ENCODE results near the gene PLCG2.

The PLCG2 gene

DNA sequence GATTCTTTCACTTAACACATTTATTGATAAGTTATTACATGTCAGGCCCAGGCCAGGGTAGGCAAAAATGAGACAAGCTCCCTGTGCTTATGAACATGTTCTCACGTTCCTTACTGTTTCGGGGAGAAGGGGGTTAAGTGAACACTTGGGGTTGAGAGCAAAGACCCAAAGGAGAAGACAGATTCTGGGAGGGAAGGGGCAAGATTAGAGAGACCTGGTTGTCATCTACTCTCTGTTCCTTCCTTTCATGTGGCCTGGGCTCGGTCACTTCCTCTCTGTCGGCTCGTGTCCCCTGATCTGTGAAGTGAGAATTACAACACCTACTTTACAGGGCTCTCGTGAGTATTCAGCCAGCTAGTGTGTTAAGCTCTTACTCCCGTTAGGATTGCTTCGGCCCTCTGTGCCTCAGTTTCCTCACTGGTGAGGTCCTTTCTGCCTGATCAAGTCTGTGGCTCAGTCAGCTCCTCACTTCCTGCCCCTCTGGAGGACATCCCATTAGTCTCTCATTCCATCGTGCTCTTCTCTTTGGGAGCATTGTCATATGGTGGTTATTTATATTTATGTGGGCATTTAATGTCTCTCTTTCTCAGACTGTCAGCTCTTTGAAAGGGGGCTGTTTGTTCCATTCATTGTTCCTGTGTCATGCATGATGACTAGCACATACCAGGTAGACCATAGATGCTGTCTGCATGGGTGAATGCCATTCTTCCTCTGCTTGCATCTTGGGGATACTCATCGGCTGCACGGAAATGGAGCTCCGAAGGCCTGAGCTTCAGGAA is 38.9 kb downstream of the PLCG2 start:
- no peak for DNase-seq

DNA sequence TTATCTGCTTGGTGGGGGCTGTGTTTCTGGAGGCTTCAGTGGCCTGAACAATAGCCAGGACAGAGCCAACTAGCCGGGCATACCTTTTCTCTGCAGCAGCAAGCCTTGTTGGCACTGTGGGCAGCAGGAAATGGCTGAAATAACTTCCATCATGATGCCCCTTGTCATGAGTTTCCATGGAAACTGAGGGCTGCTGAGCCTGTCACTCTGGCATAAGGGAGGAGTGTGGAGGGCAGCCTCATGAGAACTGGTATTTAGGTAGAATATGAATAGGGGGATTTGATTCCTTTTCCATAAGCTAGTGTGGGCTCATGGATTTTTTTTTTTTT is 39.4 kb downstream of the PLCG2 start:
- DNase-seq, result no peak

DNA sequence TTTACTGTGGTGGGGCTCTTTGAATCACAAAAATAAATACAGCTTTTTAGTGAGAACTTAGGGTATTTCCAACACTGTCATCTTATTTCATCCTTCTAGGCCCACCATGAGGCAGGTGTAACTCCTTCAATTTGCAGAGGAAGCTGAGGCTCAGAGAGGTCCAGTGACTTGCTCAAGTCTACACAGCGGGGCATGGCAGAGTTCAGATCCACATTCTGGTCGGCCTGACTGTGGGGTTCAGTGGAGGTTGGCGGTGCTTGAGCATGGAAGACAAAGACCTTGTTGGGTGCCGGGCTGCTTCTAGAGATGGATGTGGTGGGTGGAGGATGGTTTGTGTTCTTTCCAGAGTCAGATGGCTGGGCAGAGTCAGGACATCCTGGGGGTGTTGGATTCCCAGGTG is 39.8 kb downstream of the PLCG2 start:
- DNase-seq, result no peak

DNA sequence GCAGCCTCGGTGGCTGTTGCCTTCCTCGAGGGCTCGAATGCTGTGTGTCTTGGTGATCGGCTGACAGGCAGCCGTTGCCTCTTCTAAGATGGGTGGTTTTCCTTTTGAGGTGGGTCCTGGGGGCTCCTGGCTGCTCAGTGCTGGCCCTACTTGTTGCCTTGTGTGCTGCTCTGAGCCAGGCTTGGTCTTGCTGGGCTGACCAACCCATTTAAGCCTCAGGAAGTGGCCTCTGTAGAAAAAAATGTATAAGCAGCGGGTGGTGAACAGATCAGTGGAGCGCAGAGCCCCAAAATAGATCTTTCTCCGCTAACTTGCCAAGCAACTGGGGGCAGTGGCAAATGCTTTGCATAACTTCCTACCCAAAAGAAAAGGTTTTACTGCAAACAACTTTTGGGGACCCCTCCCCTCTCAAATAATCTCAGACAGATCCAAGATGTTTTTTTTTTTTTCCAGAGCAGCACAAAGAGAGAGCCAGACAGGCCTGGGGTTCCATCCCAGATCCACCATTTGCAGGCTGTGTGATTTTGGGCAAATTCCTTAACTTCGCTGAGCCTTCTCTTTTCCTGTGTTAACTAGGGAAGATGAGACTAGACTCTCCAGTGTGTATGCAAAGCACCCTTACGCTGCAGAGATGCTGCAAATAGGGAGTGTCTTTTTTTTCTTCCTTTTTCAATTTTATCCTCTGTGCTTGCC is 42.5 kb downstream of the PLCG2 start:
- no peak for DNase-seq

DNA sequence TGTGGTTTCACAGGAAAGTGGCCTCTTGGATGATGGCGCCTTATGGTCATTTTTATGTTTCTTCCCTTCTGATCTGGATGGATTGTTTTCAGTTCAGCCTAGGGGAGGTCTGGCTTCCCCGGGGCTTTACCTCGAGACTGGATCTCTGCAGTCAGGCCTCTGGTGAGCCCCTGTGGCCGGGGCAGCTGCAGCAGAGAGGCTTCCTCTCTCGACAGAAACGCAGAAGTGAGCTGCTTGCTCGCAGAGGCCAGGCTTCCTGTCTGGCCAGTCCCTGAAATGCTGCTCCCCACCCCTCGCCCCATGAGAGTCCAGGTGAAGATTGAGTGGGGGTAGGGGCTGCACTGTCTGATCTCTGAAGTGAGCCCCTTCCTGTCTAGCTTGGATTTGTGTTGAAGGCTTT is 44.0 kb downstream of the PLCG2 start:
- no peak for DNase-seq

DNA sequence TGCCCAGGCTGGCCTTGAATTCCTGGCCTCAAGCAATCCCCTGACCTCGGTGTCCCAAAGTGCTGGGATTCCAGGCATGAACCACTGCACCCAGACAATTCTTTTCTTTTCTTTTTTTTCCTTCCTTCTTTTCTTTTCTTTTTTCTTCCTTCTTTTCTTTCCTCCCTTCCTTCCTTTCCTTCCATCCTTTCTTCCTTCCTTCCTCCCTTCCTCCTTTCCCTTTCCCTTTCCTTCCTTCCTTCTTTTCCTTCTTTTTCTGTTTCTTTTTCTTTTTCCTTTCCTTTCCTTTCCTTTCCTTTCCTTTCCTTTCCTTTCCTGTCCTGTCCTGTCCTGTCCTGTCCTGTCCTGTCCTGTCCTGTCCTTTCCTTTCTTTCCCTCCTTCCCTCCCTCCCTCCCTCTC is 44.6 kb downstream of the PLCG2 start:
- DNase-seq, result no peak

DNA sequence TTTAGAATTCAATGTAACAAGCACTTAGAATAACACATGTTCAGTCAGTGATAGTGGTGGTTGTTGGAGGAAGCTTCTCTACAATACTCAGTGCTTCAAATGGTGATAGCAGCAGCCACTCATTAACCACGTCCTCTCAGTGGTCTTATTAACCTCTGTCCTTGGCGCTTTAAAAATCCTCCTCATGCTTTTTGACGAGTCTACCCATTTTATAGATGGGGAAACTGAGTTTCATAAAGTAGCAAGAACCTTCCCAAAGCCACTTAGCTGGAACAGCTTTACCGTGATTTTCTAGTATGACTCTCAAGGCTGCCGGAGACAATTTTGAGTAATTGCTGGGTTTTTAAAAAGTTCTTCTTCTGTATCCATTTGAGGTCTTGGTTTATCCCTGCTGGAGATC is 47.4 kb downstream of the PLCG2 start:
- no peak for DNase-seq

DNA sequence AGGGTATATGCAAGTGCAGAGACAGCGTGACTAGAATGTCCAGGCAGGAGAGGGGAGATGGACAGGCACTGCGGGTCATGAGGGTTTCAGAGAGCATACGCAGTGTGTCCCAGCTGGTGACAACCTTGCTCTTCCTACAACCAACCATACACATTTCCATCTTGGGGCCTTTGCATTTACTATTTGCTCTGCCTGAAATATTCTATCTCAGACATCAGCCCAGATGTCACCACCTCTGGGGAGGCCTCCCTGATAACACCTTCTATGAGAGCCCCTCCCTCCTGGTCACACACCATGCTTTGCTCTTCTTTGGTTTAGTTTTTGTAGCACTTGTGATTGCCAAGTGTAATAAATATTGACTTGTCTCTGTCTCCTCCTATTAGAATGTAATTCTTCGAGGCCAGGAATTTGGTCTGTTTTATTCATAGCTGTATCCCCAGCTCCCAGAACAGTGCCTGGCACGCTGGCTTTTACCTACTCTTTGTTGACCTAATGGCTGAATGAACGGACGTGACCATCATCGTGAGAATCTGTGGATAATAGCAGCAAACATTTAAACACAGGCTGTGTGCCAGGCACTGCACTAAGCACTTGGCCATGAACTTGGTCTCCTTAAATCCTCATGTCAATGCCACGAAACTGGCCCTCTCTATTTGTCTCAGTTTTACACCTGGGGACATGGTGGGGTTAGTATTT is 51.9 kb downstream of the PLCG2 start:
- DNase-seq, result no peak

DNA sequence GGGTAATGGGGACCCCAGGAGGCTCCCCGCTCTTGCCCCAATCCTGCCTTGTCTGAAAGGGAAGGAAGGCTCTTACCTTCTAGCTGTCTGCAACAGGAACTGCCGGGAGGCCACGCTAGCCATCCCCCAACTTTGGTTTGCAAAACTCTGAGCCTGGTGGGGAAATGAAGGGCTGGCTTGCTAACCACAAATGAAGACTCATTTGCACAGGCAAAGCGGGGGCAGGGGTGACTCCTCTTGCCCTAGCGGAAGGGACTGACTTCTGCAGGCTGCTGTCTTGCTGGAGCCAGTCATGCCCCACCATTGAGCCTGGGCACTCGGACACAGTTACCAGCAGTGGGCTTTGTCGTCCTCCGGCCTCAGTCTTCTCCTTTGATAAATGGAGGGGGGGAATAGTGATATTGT is 52.6 kb downstream of the PLCG2 start:
- DNase-seq, result peak; percentile 51

DNA sequence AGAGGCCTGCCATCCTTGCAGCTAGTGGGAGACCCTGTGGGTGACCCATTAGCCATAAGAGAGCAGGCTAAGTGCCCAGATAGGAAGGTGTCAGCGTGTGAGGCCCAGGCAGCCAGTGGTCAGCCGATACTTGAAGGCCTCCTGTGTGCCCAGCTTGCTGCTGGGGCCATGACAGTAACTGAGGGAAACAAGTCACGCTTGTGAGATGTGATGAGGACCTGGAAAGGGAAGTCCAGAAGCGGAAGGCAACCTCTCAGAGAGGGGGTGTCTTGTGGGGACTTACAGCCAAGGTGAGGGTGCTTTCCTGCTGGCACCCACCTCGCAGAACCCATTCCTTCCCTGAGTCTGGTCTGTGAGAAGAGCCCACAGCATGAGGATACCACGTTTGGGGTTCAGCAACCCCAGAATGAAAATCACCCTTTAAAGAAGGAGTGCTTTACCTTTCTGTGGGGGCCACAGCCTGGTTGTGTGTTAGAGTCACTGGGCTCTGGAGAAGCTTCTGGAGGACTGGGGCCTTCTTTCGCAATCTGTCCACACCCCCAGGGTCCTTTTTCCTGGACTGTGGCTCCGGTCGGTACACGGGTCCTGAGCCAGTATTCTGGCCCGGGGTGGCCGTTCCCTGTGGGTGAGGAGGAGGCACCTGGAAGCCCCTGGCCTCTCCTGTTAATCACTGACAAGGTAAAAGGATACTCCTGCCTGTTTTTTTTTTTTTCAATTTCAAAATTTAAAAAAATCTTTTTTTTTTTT is 53.9 kb downstream of the PLCG2 start:
- no peak for DNase-seq

DNA sequence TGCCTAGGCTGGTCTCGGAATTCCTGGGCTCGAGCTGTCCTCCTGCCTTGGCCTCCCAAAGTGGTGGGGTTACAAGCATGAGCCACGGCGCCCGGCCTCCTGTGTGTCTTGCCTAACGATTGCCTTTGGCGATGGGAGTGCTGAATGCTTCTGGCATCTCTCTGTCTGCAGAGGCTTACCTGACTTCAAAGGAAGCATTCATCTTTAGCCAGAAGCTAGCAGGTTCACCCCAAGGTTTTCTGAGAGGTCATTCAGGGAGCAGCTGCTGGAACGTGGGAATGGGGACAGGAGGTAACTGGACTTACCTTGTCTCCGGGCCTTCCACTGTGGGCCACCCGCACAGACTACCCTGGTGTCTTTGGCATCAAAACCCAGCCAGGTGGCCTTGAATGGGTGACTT is 54.7 kb downstream of the PLCG2 start:
- no peak for DNase-seq

DNA sequence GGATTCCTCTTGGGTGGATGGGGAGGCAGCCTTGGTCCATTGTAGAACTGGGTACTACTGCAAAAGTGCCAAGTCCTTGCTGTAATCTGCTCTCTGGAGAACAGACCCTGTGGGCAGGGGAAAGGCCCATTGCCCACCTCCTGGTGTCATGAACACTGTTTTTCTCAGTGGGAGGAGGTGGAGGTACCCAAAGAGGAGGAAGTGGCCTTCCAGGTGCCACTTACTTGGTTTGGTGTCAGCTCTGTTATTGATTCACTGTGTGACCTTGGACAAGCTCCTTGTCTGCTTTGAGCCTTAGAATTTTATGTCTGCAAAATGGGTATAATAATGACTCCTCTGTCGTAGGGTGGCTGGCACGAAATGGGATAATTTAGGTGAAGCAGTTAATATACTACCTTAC is 55.8 kb downstream of the PLCG2 start:
- DNase-seq, result no peak

DNA sequence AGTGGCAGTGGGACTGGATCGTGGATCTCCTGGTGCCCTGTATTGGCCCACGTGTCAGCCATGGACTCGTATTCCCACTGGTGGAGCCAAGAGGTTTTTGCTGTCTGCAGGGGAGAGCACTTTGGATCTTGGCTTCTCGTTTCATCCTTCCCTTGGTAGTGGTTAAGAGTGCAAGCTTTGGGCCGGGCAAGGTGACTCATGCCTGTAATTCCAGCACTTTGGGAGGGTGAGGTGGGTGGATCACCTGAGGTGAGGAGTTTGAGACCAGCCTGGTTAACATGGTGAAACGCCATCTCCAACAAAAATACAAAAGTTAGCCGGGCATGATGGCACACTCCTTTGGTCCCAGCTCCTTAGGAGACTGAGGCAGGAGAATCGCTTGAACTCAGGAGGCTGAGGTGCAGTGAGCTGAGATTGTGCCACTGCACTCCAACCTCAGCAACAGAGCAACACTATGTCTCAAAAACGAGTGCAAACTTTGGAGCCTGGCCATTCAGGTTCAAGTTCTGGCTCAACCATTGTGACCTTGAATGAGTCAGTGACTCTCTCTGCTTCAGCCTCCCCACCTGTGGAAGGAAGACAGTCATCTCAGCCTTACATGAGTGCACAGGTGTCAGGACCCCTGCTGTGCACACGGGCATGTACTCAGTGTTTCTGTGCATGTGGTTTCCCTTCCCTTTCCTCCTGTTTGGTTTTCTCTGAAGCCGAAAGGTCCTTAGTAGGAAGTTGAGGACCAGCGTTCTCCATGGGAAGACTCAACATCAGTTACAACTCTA is 57.4 kb downstream of the PLCG2 start:
- DNase-seq, result no peak

DNA sequence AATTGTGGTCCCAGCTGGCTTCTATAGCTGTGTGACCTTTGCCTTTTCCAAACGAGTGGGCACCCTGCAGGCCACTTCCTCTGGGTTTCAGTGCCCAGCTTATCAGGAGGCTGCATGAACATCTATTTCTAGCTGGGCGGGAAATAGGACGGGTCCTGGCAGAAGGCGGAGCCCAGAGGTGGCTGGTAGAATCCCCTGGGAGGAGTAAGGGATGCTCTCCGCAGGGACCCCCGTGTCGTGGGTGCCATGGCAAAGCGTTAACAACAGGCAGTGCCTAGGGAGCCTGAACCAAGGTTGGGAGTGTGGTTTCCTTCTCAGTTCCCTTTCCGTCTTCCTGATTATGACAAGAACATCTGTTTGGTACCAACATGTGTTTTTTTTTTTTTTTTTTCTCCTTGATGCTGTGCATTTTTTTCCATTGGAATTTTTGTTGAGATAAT is 58.2 kb downstream of the PLCG2 start:
- no peak for DNase-seq

DNA sequence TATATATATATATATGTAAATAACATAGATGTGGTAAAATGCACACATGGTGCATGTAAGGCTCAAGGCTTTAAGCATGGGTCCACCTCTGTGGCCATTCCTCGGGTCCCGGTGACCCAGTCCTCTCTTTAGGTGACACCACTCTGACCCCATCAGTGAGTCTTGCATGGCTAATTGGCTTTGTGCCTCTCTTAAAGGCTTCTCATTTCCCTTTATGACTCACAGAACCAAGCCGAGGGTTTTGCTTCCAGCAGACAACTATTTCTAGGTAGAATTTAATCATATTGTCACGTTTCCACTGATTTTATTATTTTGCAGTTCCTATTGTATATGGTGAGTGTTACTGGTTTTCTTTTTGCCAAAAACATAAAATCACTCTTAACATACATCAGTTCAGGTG is 59.7 kb downstream of the PLCG2 start:
- no peak for DNase-seq

DNA sequence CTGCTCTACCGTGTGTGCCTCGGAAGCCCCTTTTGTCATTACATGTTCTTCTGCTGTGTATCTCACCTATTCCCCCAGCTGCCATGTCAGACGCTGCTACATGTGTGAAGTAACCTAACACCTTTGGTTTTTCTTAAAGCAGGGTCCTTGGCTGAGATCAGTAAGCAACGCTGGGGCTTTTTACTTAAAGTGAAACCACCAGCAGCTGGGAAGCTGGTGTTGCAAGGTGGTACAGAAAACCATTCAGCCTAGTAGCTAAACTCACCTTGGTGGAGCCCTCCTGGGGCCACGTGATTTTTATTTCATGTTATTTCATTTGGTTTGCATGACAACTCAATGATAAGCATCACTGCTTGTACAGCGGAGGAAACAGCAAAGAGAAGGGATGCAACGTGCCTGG is 62.6 kb downstream of the PLCG2 start:
- DNase-seq, result no peak

DNA sequence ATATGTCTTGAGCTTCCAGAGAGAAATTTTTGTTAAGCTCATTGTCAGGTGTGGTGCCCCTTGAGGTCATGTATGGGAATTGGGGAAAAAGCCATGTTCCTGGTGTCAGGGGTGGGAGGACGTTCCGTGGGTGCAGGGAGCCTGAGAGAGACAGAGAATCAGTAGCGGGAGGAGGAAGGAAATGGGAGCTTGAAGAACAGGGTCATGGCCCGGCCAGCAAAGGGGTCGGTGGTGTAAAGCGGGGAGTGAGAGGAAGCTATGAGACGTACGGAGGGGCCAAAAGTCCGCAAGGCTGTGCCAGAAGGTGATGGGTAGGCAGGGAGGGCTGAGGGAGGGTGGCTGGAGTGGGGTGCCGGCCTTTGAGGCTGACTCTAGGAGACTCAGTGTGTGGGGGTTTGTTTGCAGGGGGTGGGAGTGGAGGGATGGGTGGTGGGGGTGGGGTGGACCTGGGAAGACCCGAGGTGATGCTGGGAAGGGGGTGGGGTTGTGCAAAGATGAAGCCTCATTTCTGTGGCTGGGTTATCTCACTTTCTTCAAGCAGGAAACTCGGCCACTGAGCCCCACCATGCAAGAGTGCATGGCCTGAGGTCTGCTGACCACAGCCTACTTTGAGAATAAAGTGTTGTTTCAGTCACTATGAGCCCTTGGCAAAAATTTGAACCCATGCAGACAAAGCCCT is 63.6 kb downstream of the PLCG2 start:
- DNase-seq, result no peak

DNA sequence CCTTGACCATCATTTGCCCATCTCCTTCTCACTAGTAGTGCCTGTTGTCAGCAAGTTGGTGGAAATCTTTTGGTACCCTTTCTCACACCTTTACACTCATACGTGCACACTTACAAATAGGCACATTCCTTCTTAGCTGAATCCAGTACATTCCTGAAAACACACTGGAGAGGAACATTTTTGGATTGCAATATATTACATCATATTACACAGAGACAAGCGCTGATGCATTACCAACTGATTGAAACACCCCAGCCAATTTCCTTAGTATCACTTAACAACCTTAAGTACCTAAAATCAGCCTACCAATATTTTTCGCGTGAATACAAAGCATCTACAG is 64.1 kb downstream of the PLCG2 start:
- no peak for DNase-seq

DNA sequence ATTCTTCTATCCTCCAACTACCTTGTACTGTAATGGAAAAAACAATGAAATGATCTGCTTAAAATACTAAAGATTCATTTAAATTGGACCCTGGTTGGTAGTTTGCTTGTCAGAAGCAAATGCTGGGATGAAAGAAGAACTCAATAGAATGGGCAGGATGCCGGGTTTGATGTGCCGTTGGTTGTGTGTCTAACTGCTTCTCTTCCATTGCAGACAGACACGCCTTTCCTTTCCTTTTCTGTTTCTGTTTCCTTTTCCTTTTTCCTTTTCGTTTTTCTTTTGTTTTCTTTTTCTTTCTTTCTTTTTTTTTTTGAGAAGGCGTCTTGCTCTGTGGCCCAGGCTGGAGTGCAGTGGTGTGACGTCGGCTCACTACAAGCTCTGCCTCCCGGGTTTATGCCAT is 64.6 kb downstream of the PLCG2 start:
- no peak for DNase-seq

DNA sequence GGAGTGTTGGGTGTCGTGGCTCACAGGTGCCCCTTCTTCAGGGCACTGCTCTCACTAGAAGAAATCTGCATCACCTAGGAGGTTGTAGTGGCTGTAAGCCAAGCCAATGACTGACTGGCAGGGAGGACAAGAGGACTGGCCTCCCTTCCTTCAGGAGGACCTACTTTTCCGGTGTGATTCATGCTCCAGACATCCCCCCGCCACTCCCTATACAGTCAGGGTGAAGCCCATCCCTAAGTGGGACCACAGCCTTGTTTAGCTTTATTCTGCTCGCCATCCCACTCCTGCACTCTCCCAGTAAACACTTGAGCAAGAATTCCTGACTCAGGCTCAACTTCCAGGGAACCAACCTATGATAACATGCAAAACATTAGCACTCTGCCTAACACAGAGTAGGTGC is 67.0 kb downstream of the PLCG2 start:
- no peak for DNase-seq

DNA sequence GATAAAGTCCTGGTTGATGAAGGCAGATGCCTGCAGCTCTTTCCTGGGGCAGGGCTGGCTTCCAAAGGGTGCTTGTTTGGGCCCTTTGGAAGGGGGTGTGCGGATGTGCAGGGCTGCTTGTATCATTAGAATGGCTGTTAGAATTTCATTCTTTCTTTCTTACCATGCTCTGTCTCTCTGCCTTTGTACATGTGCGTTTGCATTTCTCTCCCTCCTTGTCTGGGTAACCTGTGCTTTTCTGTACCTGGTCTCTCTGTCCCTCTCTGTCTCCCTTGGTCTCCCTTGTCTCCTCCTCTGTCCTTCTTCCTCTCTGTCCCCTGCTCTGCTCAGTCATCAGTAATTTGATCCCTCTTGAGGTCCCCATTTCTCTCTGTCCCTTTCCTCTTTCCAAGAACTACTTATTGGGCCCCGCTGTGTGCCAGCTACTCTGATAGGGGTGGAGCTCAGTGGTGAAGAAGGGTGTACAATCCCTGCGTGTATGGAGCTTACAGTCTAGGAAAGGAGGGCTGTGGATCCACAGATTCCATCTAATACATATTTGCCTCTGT is 69.3 kb downstream of the PLCG2 start:
- no peak for DNase-seq
